ENCODE measurements around the gene OPA3. TPM values are rescaled to one million over a fixed set of nuclear protein-coding genes. Genes with fewer than 3 reads are reported as not detected.

The OPA3 gene
- total and polyA plus RNA-seq, 4 donors: 3.9 to 11.0 (median 7.6) TPM

GRCh38 chr19:45554481-45554880 is 30.1 kb downstream of the OPA3 start:
- DNase-seq (ENCODE audit: low read depth in 4 of 6, low spot score in 6 of 6): no peak
- H3K4me1 ChIP-seq (ENCODE audit: control insufficient read depth, insufficient read depth, low read length): no peaks in the 10 kb centered on the region
- no CpG with 5 or more reads among the region's 1 CpG for WGBS (ENCODE audit: insufficient coverage)
- H3K27me3 ChIP-seq (ENCODE audit: control insufficient read depth, insufficient read depth, low read length): no peaks in the 10 kb centered on the region
- peaks cover 16% of the 10 kb centered on the region for H3K36me3 ChIP-seq (ENCODE audit: control insufficient read depth, insufficient read depth, low read length)
- no peaks in the 10 kb centered on the region for H3K9me3 ChIP-seq (ENCODE audit: control insufficient read depth, insufficient read depth, low read length)
- H3K27ac ChIP-seq (ENCODE audit: low read depth, low read length): no peak overlapping the region
- H3K4me3 ChIP-seq (ENCODE audit: low read depth, low read length): no peak overlapping the region

- DNase-seq (ENCODE audit: low read depth in 4 of 6, low spot score in 6 of 6): peak in 2 of 6 donors; percentile 18 to 19
- WGBS (ENCODE audit: insufficient coverage): 45% methylated on average over 34 of the region's 34 CpGs
- Histone ChIP-seq H3K36me3 (ENCODE audit: control insufficient read depth, insufficient read depth, low read length) (peaks cover 16% of the 10 kb centered on the region), H3K27me3 (ENCODE audit: control insufficient read depth, insufficient read depth, low read length) (no peaks in the 10 kb centered on the region), H3K4me1 (ENCODE audit: control insufficient read depth, insufficient read depth, low read length) (no peaks in the 10 kb centered on the region), H3K27ac (ENCODE audit: low read depth, low read length) (no peak overlapping the region), H3K9me3 (ENCODE audit: control insufficient read depth, insufficient read depth, low read length) (no peaks in the 10 kb centered on the region), H3K4me3 (ENCODE audit: low read depth, low read length) (no peak overlapping the region)
These were observed 31.1 kb downstream of the OPA3 start for GRCh38 chr19:45553464-45553863.

DNA sequence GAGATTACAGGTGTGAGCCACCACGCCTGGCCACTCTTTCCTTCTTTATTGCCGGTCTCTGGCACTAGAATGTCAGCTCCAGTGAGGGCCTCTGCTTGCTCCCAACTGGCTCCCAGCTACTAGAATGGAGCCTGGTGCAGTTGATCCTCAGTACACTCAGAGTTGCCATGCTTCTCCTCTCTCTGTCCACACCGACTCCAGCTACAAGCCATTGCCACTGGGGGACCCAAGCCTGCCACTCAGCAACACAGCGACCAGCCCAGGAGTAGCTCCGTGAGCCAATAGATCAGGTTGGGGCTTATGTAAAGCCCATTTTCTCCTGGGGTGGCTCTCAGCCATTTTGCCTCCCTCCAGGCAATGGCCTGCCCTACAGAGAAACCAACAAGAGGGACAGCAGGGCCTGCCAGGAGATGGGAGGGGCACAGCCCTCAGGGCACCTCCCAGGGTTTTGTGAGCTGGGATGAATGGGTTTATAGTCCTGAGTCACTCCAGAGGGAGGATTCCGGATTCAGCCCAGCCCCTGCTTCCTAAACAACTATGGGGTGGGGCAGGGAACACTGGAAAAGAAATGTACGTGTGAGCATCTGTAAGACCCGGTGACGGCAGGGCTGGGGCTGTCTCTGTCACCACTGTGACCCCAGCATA is 36.5 kb downstream of the OPA3 start:
- WGBS (ENCODE audit: insufficient coverage): 85% methylated on average over 7 of the region's 9 CpGs
- H3K4me3 ChIP-seq (ENCODE audit: low read depth, low read length): no peak overlapping the region
- H3K4me1 ChIP-seq (ENCODE audit: control insufficient read depth, insufficient read depth, low read length): no peaks in the 10 kb centered on the region
- no peak for DNase-seq (ENCODE audit: low read depth in 4 of 6, low spot score in 6 of 6)
- no peaks in the 10 kb centered on the region for H3K9me3 ChIP-seq (ENCODE audit: control insufficient read depth, insufficient read depth, low read length)
- no peaks in the 10 kb centered on the region for H3K27me3 ChIP-seq (ENCODE audit: control insufficient read depth, insufficient read depth, low read length)
- H3K36me3 ChIP-seq (ENCODE audit: control insufficient read depth, insufficient read depth, low read length): peaks cover 4% of the 10 kb centered on the region
- H3K27ac ChIP-seq (ENCODE audit: low read depth, low read length): no peak overlapping the region

- no peaks in the 10 kb centered on the region for H3K36me3 ChIP-seq (ENCODE audit: control insufficient read depth, insufficient read depth, low read length)
- 85% methylated on average over 6 of the region's 10 CpGs for WGBS (ENCODE audit: insufficient coverage)
- H3K4me3 ChIP-seq (ENCODE audit: low read depth, low read length): no peak overlapping the region
- H3K4me1 ChIP-seq (ENCODE audit: control insufficient read depth, insufficient read depth, low read length): no peaks in the 10 kb centered on the region
- no peak overlapping the region for H3K27ac ChIP-seq (ENCODE audit: low read depth, low read length)
- H3K27me3 ChIP-seq (ENCODE audit: control insufficient read depth, insufficient read depth, low read length): no peaks in the 10 kb centered on the region
- no peaks in the 10 kb centered on the region for H3K9me3 ChIP-seq (ENCODE audit: control insufficient read depth, insufficient read depth, low read length)
- DNase-seq (ENCODE audit: low read depth in 4 of 6, low spot score in 6 of 6): no peak
These were observed 37.3 kb downstream of the OPA3 start for GRCh38 chr19:45547211-45547770.

DNA sequence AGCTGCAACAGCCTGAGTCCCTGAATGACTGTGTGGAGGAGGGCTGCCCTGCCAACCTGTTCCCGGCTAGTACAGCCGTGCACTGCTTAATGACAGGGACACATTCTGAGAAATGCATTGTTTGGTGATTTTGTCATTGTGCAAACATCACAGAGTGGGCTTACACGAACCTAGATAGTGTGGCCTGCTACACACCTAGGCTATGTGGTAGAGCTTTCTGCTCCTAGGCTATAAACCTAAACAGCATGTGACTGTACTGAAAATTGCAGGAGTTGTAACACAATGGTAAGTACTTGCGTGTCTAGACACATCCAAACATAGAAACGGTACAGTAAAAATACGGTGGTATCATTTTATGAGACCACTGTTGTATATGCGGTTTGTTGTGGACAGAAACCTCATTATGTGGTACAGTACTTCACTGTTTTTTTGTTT is 42.4 kb downstream of the OPA3 start:
- no peak overlapping the region for H3K27ac ChIP-seq (ENCODE audit: low read depth, low read length)
- H3K4me3 ChIP-seq (ENCODE audit: low read depth, low read length): no peak overlapping the region
- no peaks in the 10 kb centered on the region for H3K27me3 ChIP-seq (ENCODE audit: control insufficient read depth, insufficient read depth, low read length)
- no peaks in the 10 kb centered on the region for H3K36me3 ChIP-seq (ENCODE audit: control insufficient read depth, insufficient read depth, low read length)
- no peaks in the 10 kb centered on the region for H3K9me3 ChIP-seq (ENCODE audit: control insufficient read depth, insufficient read depth, low read length)
- no peak for DNase-seq (ENCODE audit: low read depth in 4 of 6, low spot score in 6 of 6)
- WGBS (ENCODE audit: insufficient coverage): 91% methylated on average over 5 of the region's 7 CpGs
- H3K4me1 ChIP-seq (ENCODE audit: control insufficient read depth, insufficient read depth, low read length): no peaks in the 10 kb centered on the region

DNA sequence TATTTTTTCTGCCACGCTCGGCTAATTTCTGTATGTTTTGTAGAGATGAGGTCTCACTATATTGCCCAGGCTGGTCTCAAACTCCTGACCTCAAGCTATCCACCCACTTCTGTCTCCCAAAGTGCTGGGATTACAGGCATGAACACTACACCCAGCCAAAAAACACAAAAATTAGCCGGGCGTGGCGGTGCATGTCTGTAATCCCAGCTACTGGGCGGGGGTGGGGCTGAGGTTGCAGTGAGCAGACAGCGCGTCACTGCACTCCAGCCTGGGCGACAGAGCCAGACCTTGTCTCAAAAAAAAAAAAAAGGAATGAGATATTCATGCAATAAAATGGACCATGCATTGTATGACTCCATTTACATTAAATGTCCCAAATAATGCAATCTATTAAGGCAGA is 45.1 kb downstream of the OPA3 start:
- Histone ChIP-seq H3K9me3 (ENCODE audit: control insufficient read depth, insufficient read depth, low read length) (no peaks in the 10 kb centered on the region), H3K4me1 (ENCODE audit: control insufficient read depth, insufficient read depth, low read length) (no peaks in the 10 kb centered on the region), H3K36me3 (ENCODE audit: control insufficient read depth, insufficient read depth, low read length) (no peaks in the 10 kb centered on the region), H3K4me3 (ENCODE audit: low read depth, low read length) (no peak overlapping the region), H3K27me3 (ENCODE audit: control insufficient read depth, insufficient read depth, low read length) (no peaks in the 10 kb centered on the region), H3K27ac (ENCODE audit: low read depth, low read length) (no peak overlapping the region)
- WGBS (ENCODE audit: insufficient coverage): 100% methylated on average over 4 of the region's 9 CpGs
- DNase-seq (ENCODE audit: low read depth in 4 of 6, low spot score in 6 of 6): no peak

- peaks cover 6% of the 10 kb centered on the region for H3K36me3 ChIP-seq (ENCODE audit: control insufficient read depth, insufficient read depth, low read length)
- H3K4me3 ChIP-seq (ENCODE audit: low read depth, low read length): no peak overlapping the region
- 100% methylated on average over 1 of the region's 1 CpG for WGBS (ENCODE audit: insufficient coverage)
- H3K4me1 ChIP-seq (ENCODE audit: control insufficient read depth, insufficient read depth, low read length): peaks cover 21% of the 10 kb centered on the region
- H3K27ac ChIP-seq (ENCODE audit: low read depth, low read length): no peak overlapping the region
- no peak for DNase-seq (ENCODE audit: low read depth in 4 of 6, low spot score in 6 of 6)
- H3K9me3 ChIP-seq (ENCODE audit: control insufficient read depth, insufficient read depth, low read length): no peaks in the 10 kb centered on the region
- peaks cover 13% of the 10 kb centered on the region for H3K27me3 ChIP-seq (ENCODE audit: control insufficient read depth, insufficient read depth, low read length)
These were observed 53.3 kb downstream of the OPA3 start for GRCh38 chr19:45531349-45531748.

DNA sequence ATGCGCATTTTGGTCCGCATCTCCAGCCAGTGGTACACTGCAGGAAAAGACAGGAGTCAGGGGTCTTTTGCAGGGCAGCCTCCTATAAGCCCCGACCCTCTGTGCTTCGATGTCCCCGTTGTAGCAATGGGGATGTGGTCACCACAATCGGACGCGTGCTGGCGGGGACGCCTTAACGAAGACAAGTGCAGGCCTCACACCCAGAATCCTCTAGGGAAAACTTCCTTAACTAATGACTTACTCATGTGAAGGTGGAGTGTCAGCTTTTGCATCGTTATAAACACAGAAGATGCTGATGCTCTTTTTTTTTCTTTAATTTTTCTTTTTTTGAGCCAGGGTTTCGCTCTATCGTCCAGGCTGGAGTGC is 55.2 kb downstream of the OPA3 start:
- Histone ChIP-seq H3K36me3 (ENCODE audit: control insufficient read depth, insufficient read depth, low read length) (peaks cover 23% of the 10 kb centered on the region), H3K4me3 (ENCODE audit: low read depth, low read length) (peak overlapping the region; percentile 26), H3K4me1 (ENCODE audit: control insufficient read depth, insufficient read depth, low read length) (peaks cover 25% of the 10 kb centered on the region), H3K27me3 (ENCODE audit: control insufficient read depth, insufficient read depth, low read length) (peaks cover 13% of the 10 kb centered on the region), H3K27ac (ENCODE audit: low read depth, low read length) (no peak overlapping the region), H3K9me3 (ENCODE audit: control insufficient read depth, insufficient read depth, low read length) (no peaks in the 10 kb centered on the region)
- WGBS (ENCODE audit: insufficient coverage): 28% methylated on average over 8 of the region's 14 CpGs
- no peak for DNase-seq (ENCODE audit: low read depth in 4 of 6, low spot score in 6 of 6)

DNA sequence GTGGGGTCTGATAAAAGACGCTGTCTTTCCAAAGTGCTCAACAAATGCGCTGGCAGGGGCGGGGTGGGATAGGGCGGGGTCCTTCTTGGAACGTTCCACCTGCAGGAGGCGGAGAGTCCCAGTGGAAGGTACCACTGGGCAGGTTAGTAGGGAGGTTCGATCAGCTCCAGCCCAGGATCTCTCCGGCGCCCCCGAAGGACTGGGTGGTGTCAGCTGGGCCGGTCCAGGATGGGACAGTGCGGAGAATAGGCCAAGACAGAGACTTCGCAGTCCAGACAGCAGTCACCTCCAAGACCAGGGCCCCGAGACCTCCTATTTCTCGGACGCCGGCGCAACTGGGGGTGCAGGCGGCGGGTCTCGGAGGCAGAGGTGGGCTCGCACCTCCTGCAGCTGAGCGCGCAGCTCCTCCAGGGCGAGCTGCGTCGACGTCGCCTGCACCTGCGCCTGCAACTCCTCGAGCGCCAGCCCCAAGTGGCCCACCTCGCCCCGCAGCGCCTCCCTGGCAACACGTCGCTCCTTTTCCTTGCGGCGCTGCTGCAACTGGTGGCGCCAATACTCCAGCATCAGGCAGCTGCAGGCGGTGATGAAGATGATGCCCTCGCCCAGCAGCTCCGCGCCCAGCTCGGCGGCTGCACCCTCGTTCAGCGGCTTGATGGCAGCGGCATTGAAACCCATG is 55.7 kb downstream of the OPA3 start:
- H3K36me3 ChIP-seq (ENCODE audit: control insufficient read depth, insufficient read depth, low read length): peaks cover 26% of the 10 kb centered on the region
- H3K27me3 ChIP-seq (ENCODE audit: control insufficient read depth, insufficient read depth, low read length): peaks cover 13% of the 10 kb centered on the region
- WGBS (ENCODE audit: insufficient coverage): 1% methylated on average over 49 of the region's 49 CpGs
- H3K4me3 ChIP-seq (ENCODE audit: low read depth, low read length): peak overlapping the region; percentile 26
- no peaks in the 10 kb centered on the region for H3K9me3 ChIP-seq (ENCODE audit: control insufficient read depth, insufficient read depth, low read length)
- no peak overlapping the region for H3K27ac ChIP-seq (ENCODE audit: low read depth, low read length)
- peak in 3 of 6 donors; percentile 48 to 92 (median 84) for DNase-seq (ENCODE audit: low read depth in 4 of 6, low spot score in 6 of 6)
- peaks cover 25% of the 10 kb centered on the region for H3K4me1 ChIP-seq (ENCODE audit: control insufficient read depth, insufficient read depth, low read length)

All from spinal cord (tissue), 10 donors.